Measurements from ENCODE around the gene TSC22D3.

The TSC22D3 gene

DNA sequence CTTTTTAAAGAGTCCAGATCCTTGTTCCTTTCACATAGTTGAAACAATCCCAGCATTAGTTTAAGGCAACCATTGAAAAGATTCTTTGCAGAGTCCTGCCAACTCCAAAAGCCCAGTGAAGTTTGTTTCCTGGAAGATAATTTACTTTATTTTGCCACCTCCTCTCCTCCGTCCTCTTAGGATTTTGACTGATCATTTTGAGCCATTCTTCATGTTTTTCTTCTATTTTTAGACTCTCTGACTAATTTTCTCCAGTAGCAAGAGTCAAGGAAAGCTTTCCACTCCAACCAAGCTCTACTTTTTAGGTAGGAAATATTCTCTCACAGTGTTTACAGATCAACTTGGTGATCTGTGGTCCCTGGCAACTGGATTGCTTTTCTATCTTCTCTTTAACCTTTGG lies 12.2 kb upstream of the TSC22D3 start:
- no peaks in the 10 kb centered on the region for H3F3A ChIP-seq (ENCODE audit: insufficient read depth)
- no peak overlapping the region for H2AFZ ChIP-seq (ENCODE audit: low read depth, low read length, severe bottlenecking)
- H3K27me3 ChIP-seq (ENCODE audit: low read length), result no peaks in the 10 kb centered on the region
- H3K27ac ChIP-seq (ENCODE audit: low read depth, low read length), result no peak overlapping the region
- H3K9ac ChIP-seq (ENCODE audit: low read length), result no peak overlapping the region
- H3K9me3 ChIP-seq (ENCODE audit: insufficient read depth, low read length), result no peaks in the 10 kb centered on the region
- no peak overlapping the region for H3K4me3 ChIP-seq (ENCODE audit: insufficient read depth, low read length, poor library complexity, severe bottlenecking)
- no peaks in the 10 kb centered on the region for H3K9me2 ChIP-seq (replicated peaks; ENCODE audit: insufficient read depth, low read length)
- TF ChIP-seq CTCF (IDR thresholded peaks at IDR 0.05; ENCODE audit: insufficient read depth, low read length, poor library complexity, severe bottlenecking) (no peak), EZH2phosphoT487 (conservative IDR thresholded peaks at IDR 0.05; ENCODE audit: low read length) (no peak)
- no peak overlapping the region for H3K4me2 ChIP-seq (ENCODE audit: low read depth, low read length, poor library complexity, severe bottlenecking)
- H3K36me3 ChIP-seq (ENCODE audit: low read length), result no peaks in the 10 kb centered on the region
- H3K79me2 ChIP-seq (ENCODE audit: insufficient read depth, low read length), result no peaks in the 10 kb centered on the region
- no peaks in the 10 kb centered on the region for H4K20me1 ChIP-seq (ENCODE audit: low read depth, low read length)

GRCh38 chrX:107780525-107780924 lies 4.9 kb upstream of the TSC22D3 start:
- Histone ChIP-seq H3K79me2 (ENCODE audit: insufficient read depth, low read length) (no peaks in the 10 kb centered on the region), H2AFZ (ENCODE audit: low read depth, low read length, severe bottlenecking) (no peak overlapping the region), H3K9ac (ENCODE audit: low read length) (no peak overlapping the region), H4K20me1 (ENCODE audit: low read depth, low read length) (no peaks in the 10 kb centered on the region), H3K27me3 (ENCODE audit: low read length) (no peaks in the 10 kb centered on the region), H3K4me2 (ENCODE audit: low read depth, low read length, poor library complexity, severe bottlenecking) (no peak overlapping the region), H3F3A (ENCODE audit: insufficient read depth) (no peaks in the 10 kb centered on the region), H3K27ac (ENCODE audit: low read depth, low read length) (no peak overlapping the region), H3K36me3 (ENCODE audit: low read length) (no peaks in the 10 kb centered on the region), H3K9me3 (ENCODE audit: insufficient read depth, low read length) (no peaks in the 10 kb centered on the region), H3K9me2 (replicated peaks; ENCODE audit: insufficient read depth, low read length) (no peaks in the 10 kb centered on the region), H3K4me3 (ENCODE audit: insufficient read depth, low read length, poor library complexity, severe bottlenecking) (no peak overlapping the region)
- no peak for TF ChIP-seq CTCF (IDR thresholded peaks at IDR 0.05; ENCODE audit: insufficient read depth, low read length, poor library complexity, severe bottlenecking)
- TF ChIP-seq EZH2phosphoT487 (conservative IDR thresholded peaks at IDR 0.05; ENCODE audit: low read length), result no peak

- no peaks in the 10 kb centered on the region for H3K27me3 ChIP-seq (ENCODE audit: low read length)
- no peaks in the 10 kb centered on the region for H3K9me3 ChIP-seq (ENCODE audit: insufficient read depth, low read length)
- H3K36me3 ChIP-seq (ENCODE audit: low read length), result no peaks in the 10 kb centered on the region
- no peaks in the 10 kb centered on the region for H3K79me2 ChIP-seq (ENCODE audit: insufficient read depth, low read length)
- H3K9me2 ChIP-seq (replicated peaks; ENCODE audit: insufficient read depth, low read length), result no peaks in the 10 kb centered on the region
- no peak within 1 kb of the TSS for H3K9ac ChIP-seq (ENCODE audit: low read length)
- H4K20me1 ChIP-seq (ENCODE audit: low read depth, low read length), result no peaks in the 10 kb centered on the region
- H3F3A ChIP-seq (ENCODE audit: insufficient read depth), result no peaks in the 10 kb centered on the region
- H3K4me3 ChIP-seq (ENCODE audit: insufficient read depth, low read length, poor library complexity, severe bottlenecking), result no peak within 1 kb of the TSS
- H3K27ac ChIP-seq (ENCODE audit: low read depth, low read length), result no peak within 1 kb of the TSS
- H2AFZ ChIP-seq (ENCODE audit: low read depth, low read length, severe bottlenecking), result peak within 1 kb of the TSS; percentile 36
- H3K4me2 ChIP-seq (ENCODE audit: low read depth, low read length, poor library complexity, severe bottlenecking), result peak within 1 kb of the TSS; percentile 62
- TF ChIP-seq CTCF (IDR thresholded peaks at IDR 0.05; ENCODE audit: insufficient read depth, low read length, poor library complexity, severe bottlenecking) (no peak), EZH2phosphoT487 (conservative IDR thresholded peaks at IDR 0.05; ENCODE audit: low read length) (no peak)
These were observed 1.9 kb upstream of the TSC22D3 start, which contains the start of gene NCBP2L for GRCh38 chrX:107777536-107777832. NCBP2L (plus strand) TSS chrX:107777733; CDS start chrX:107794221, 16,488 bp downstream.

Measured in SU-DHL-6 (cell line).